ENCODE measurements around the gene PLAAT1. TPM values are rescaled to one million over a fixed set of nuclear protein-coding genes. Genes with fewer than 3 reads are reported as not detected.

PLAAT1 gene
- total RNA-seq, 1 donor from 2014 or later, result not detected

- H3K27me3 ChIP-seq (ENCODE audit: low read depth), result peaks cover 7% of the 10 kb centered on the region
- H3K36me3 ChIP-seq, result no peaks in the 10 kb centered on the region
- DNase-seq, result no peak
- TF ChIP-seq, protein P1, sequence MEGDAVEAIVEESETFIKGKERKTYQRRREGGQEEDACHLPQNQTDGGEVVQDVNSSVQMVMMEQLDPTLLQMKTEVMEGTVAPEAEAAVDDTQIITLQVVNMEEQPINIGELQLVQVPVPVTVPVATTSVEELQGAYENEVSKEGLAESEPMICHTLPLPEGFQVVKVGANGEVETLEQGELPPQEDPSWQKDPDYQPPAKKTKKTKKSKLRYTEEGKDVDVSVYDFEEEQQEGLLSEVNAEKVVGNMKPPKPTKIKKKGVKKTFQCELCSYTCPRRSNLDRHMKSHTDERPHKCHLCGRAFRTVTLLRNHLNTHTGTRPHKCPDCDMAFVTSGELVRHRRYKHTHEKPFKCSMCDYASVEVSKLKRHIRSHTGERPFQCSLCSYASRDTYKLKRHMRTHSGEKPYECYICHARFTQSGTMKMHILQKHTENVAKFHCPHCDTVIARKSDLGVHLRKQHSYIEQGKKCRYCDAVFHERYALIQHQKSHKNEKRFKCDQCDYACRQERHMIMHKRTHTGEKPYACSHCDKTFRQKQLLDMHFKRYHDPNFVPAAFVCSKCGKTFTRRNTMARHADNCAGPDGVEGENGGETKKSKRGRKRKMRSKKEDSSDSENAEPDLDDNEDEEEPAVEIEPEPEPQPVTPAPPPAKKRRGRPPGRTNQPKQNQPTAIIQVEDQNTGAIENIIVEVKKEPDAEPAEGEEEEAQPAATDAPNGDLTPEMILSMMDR (IDR thresholded peaks at IDR 0.05), result no peak
- intact Hi-C loops (cut with DNase I), result no loop called here
- peak; percentile 16 to 37 for ATAC-seq
- no peaks in the 10 kb centered on the region for H3K9me3 ChIP-seq
- peak overlapping the region; percentile 43 for H3K4me3 ChIP-seq
- no peaks in the 10 kb centered on the region for H3K4me1 ChIP-seq
- no peak overlapping the region for H3K27ac ChIP-seq
These were observed 579 bp upstream of the PLAAT1 start for GRCh38 chr3:193240436-193240849.

DNA sequence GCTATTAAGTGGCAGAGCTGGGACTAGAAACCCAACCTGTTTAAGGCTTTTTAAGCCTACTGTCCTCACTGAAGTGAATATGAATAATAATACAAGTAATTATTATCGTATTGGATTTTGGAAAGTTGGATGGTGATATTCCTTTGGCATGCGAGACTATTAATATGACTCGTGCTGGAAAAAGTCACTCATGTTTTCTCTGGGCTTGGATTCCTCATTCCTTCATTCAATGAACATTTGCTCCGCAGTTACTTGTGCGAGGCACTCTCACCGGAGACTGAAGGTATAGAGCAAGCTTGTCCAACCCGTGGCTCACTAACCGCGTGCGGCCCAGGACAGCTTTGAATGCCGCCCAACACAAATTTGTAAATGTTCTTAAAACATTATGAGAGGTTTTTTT lies 694 bp downstream of the PLAAT1 start:
- Histone ChIP-seq H3K9me3 (no peaks in the 10 kb centered on the region), H3K27ac (no peak overlapping the region), H3K4me1 (no peaks in the 10 kb centered on the region), H3K27me3 (ENCODE audit: low read depth) (peaks cover 7% of the 10 kb centered on the region), H3K36me3 (no peaks in the 10 kb centered on the region), H3K4me3 (peak overlapping the region; percentile 43)
- ATAC-seq, result no peak
- intact Hi-C loops (cut with DNase I), result no loop called here
- TF ChIP-seq, protein P1 (IDR thresholded peaks at IDR 0.05), result no peak
- DNase-seq, result no peak

GRCh38 chr3:193243571-193243970 lies 2.5 kb downstream of the PLAAT1 start:
- Histone ChIP-seq H3K36me3 (no peaks in the 10 kb centered on the region), H3K4me1 (no peaks in the 10 kb centered on the region), H3K9me3 (peaks cover 5% of the 10 kb centered on the region), H3K27ac (no peak overlapping the region), H3K4me3 (no peak overlapping the region), H3K27me3 (ENCODE audit: low read depth) (peaks cover 7% of the 10 kb centered on the region)
- intact Hi-C loops (cut with DNase I), result no loop called here
- TF ChIP-seq, protein P1 (IDR thresholded peaks at IDR 0.05), result no peak
- no peak for DNase-seq
- no peak for ATAC-seq

DNA sequence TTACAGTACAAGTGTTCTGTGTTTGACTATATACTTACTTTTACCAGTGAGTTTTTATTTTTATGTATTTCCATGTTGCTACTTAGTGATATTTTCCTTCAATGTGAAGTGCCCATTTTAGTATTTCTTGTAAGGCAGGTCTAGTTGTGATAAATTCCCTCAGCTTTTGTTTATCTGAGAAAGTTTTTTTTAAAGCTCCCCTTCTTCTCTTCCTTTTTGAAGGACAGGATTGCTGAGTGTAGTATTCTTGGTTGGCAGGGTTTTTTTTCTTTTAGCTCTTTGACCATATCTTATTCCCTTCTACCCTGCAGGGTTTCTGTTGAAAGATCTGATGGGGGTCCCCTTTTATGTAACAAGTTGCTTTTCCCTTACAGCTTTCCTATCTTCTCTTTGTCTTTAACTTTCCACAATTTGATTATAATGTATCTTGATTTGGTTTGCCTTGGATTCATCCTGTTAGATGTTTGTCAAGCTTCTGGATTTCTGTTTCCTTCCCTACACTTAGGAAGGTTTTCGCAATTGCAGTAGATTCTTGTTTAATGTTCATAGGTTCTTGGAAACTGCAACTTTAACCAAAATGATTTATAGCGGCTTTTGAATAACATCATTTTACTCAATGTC lies 7.9 kb downstream of the PLAAT1 start:
- Histone ChIP-seq H3K4me3 (no peak overlapping the region), H3K36me3 (no peaks in the 10 kb centered on the region), H3K27me3 (ENCODE audit: low read depth) (no peaks in the 10 kb centered on the region), H3K4me1 (no peaks in the 10 kb centered on the region), H3K27ac (no peak overlapping the region), H3K9me3 (peaks cover 24% of the 10 kb centered on the region)
- TF ChIP-seq, protein P1 (IDR thresholded peaks at IDR 0.05), result no peak
- intact Hi-C loops (cut with DNase I), result no loop called here
- DNase-seq (no peak), ATAC-seq (no peak)

DNA sequence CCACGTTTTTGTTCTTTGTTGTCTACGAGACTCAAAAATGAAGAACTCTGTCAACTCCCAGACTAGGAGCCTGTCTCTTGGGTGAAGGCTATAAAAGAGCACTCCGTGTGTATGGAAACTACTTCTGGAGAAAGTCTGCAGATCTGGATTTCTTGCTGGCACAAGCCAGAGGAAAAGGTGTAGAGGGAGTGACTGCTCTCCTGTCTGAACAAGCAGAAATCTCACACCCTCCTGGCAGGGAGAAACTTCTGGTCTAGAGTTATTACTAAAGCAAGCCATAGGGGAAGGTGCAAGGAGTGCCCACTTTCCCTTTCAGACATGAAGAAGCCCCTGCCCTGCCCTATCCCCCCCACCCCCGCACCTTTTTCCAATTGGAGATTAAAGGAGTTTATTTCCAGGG lies 9.5 kb downstream of the PLAAT1 start:
- ATAC-seq (no peak), DNase-seq (no peak)
- intact Hi-C loops (cut with DNase I), result no loop called here
- H3K36me3 ChIP-seq, result no peaks in the 10 kb centered on the region
- no peaks in the 10 kb centered on the region for H3K4me1 ChIP-seq
- TF ChIP-seq, protein P1 (IDR thresholded peaks at IDR 0.05), result no peak
- no peak overlapping the region for H3K27ac ChIP-seq
- no peaks in the 10 kb centered on the region for H3K27me3 ChIP-seq (ENCODE audit: low read depth)
- peaks cover 24% of the 10 kb centered on the region for H3K9me3 ChIP-seq
- H3K4me3 ChIP-seq, result no peak overlapping the region

All from lower lobe of right lung (tissue), 2 donors.